Activated CD8-positive, alpha-beta memory T cell treated with anti-CD3 and anti-CD28 coated beads for 36 hours (primary cell): Measurements from ENCODE around the gene PCDH9. TPM values are rescaled to one million over a fixed set of nuclear protein-coding genes. Genes with fewer than 3 reads are reported as not detected.

Experiments used
- CTCF ChIA-PET: fragments of 350-600 bp; sonication (Branson Sonifier 250); formaldehyde crosslinking; loops from one replicate; lab custom pipeline; 2021; ENCODE audit warnings: antibody characterized with exemption; lab: Charles Lee
- POLR2A ChIA-PET: fragments of 350-600 bp; sonication (Branson Sonifier 250); formaldehyde crosslinking; loops from one replicate; lab custom pipeline; 2021; ENCODE audit warnings: antibody characterized with exemption; lab: Charles Lee
- total RNA-seq, 2 experiments: library from RNA; stranded (reverse); gene quantifications; one replicate each; pipeline ENCODE4 v1.2.3, GENCODE V29; 2021

PCDH9 gene
- total RNA-seq, 2 experiments from 2014 or later, result 0.13 to 0.17 TPM

GRCh38 chr13:66414066-66414800 is 815.9 kb downstream of the PCDH9 start:
- POLR2A ChIA-PET, result no interaction called here
- CTCF ChIA-PET, result no interaction called here

- ChIA-PET CTCF (no interaction called here), POLR2A (no interaction called here)
These were observed 819.8 kb downstream of the PCDH9 start for GRCh38 chr13:66410314-66410713.

GRCh38 chr13:66409542-66409941 is 820.6 kb downstream of the PCDH9 start:
- POLR2A ChIA-PET, result no interaction called here
- CTCF ChIA-PET, result no interaction called here

DNA sequence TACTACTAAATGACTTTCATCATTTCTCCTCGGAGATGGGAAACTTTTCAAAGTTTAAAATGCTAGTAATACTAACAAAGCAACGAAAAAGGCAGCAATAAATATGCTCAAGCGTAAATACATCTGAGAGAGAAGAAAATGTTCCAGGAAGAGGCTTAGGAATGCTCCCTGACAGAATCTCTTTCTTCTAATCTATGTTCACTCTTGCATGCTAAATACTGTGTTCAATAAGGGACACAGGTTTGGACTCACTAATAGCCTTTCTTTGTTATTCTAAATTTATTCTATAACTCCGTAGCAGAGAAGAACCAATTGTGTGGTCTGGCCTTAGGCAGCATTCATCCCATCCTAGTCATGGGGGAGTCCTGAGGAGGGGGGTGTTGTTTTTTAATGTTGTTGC is 823.0 kb downstream of the PCDH9 start:
- CTCF ChIA-PET, result interaction anchor here (0.6 kb wide), 1 partner anchor 1416 kb away, joined by 4 read pairs; no protein-coding TSS in a partner anchor
- POLR2A ChIA-PET, result no interaction called here

DNA sequence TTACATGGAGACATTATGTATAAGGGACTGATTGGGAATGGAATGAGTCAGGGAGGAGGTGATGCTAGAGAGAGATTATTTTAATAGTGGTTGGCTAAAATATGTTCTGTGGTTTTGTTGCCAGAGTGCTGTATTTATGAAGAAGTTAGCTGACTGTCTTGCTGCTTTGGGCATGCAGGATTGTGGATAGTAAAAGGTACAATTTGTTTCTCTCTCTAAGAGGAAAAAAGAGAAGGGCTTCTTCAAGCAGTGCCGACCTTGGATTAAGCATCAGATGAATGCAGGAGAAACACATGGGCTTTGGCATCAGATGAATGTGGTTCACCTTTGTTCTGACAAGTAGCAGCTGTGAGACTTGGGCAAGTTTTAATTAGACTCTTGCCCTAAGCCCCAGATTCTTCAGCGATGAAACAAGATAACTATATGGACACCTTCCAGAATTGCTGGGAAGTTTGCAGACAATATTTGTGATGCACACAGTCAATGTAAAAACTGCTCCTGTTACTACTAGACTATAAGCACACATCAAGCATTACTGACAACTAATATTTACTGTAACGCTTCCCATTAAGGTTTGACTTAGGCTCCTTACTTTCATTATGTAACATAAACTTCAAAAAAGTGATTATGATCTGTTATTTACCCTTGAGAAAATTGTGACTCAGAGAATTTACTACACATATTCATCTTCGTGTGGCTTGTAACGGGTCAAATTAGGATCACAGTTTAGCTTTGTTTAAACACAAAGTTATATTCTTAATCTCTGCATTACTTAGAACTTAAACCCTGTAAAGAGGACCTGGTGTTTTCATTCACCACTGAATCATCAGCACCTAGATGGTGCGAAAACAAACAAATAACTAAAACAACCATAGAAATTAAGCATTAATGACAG is 824.0 kb downstream of the PCDH9 start:
- CTCF ChIA-PET, result interaction anchor here (0.6 kb wide), 1 partner anchor 1417 kb away, joined by 4 read pairs; no protein-coding TSS in a partner anchor
- POLR2A ChIA-PET, result no interaction called here

DNA sequence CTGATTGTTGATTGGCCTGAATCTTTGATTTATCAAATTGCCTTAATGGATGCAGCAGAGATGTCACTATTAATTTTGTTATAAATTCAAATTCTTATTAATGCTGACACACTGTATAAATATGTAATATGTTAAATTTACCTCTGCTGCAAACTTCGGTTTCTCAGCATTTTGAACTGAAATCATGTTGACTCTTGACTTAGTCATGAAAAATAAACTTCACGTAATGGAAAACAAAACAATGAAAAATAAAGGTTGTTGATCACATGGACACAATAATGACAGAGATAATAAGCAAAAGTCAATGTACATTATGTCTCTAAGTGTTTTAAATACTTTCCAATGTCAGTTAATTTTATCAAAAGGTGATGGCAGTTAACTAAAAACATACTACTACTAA is 827.6 kb downstream of the PCDH9 start:
- CTCF ChIA-PET, result no interaction called here
- POLR2A ChIA-PET, result no interaction called here

GRCh38 chr13:66402066-66402465 is 828.1 kb downstream of the PCDH9 start:
- ChIA-PET CTCF (no interaction called here), POLR2A (no interaction called here)

- POLR2A ChIA-PET, result no interaction called here
- CTCF ChIA-PET, result no interaction called here
These were observed 829.8 kb downstream of the PCDH9 start for GRCh38 chr13:66400292-66400691.

- ChIA-PET POLR2A (no interaction called here), CTCF (no interaction called here)
These were observed 830.3 kb downstream of the PCDH9 start for GRCh38 chr13:66399873-66400272.

GRCh38 chr13:66397133-66397532 is 833.0 kb downstream of the PCDH9 start:
- POLR2A ChIA-PET, result no interaction called here
- CTCF ChIA-PET, result no interaction called here

- POLR2A ChIA-PET, result no interaction called here
- CTCF ChIA-PET, result no interaction called here
These were observed 838.8 kb downstream of the PCDH9 start for GRCh38 chr13:66391322-66391721.

DNA sequence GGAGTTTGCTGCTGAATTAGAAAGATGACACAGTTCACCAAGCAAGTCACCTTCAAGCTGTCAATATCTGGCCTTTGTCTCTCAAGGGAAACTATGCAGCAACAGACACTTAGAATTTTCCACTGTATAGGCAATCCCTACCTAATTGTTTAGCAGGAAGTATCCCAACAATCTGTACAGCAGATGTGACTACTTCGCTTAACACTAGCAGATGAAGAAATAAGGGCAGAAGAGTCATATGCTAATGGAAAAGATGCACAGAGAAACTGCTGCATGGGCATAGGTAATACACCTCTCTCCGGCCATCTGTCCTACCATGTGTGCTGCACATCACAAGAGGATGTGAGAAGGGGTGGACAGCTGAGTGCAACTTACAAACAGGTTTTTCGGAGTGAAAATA is 851.2 kb downstream of the PCDH9 start:
- POLR2A ChIA-PET, result no interaction called here
- CTCF ChIA-PET, result no interaction called here

DNA sequence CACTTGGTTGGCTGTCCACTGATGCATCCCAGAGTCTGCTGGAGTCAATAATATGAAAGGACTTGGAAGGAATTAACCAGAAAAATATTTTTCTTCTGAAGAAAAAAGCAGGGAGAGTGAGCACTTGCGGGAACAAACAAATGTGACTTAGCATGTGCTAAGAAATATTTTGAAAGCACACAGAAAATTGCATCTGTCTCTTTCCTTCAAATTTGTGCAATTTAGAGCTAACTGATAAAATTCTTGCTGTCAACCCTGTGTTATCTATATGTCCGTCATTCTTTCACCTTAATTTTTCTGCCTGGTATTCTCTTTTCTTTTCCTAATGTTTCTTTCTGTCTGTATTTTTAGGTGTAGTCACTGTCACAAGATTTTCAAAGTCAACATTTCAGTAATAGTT is 852.6 kb downstream of the PCDH9 start:
- ChIA-PET CTCF (no interaction called here), POLR2A (no interaction called here)

GRCh38 chr13:66375756-66376155 is 854.4 kb downstream of the PCDH9 start:
- POLR2A ChIA-PET, result no interaction called here
- CTCF ChIA-PET, result no interaction called here

DNA sequence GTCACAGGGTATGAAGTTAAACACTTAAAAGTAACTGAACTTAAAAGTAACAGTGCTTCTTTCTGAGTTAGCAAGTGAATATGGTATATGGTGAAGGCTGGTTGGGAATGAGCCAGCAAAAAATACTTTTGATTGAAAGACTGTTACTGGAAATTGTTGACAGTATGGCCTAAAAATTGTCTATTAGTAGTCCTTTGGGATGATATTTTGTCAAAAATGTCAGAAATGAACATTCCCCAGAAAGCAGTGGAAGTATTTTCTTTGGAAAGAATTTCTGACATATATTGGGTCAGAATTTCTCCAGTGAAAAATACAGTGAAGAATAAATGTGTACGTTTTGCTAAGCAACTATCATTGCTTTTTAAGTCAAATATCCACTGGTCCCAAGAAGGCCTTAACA is 860.5 kb downstream of the PCDH9 start:
- POLR2A ChIA-PET, result no interaction called here
- CTCF ChIA-PET, result no interaction called here

GRCh38 chr13:66367356-66367755 is 862.8 kb downstream of the PCDH9 start:
- ChIA-PET POLR2A (no interaction called here), CTCF (no interaction called here)

DNA sequence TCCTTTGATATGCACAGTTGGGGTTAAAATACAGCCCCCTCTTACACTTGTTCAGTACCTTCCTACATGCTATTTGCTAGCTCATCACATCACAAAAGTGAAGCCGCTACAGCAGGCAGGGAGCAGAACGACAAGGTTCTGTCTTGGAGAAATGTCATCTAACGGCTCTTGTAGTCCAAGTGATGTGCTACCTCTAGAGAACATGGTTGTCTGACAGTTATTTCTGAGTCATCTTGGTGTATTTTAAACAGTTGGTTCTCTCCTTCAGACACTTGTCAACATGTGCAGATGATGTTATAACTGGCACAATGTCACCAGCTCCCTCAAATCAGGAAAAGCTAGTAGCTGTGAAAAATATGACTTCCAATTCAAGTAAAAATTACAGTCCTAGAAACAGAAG is 865.0 kb downstream of the PCDH9 start:
- ChIA-PET CTCF (no interaction called here), POLR2A (no interaction called here)

GRCh38 chr13:66364346-66364745 is 865.8 kb downstream of the PCDH9 start:
- ChIA-PET POLR2A (no interaction called here), CTCF (no interaction called here)

DNA sequence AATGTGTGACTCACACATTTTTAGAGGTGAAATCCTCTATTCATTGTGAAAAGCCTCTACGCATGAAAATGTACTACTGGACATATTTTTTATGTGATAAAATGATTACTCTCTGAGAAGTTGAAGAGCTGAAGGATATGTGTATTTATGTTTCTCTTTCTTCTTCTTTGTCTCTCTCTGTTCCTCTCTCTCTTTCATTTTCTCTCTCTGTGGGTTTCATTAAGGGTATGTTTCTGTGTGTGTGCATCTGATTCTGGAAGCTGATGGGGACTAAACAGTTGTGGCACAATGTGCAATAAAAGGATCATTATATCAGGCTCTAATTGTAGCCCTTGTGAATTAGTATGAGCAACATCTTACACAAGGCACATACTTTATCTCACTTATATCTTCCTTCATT is 867.7 kb downstream of the PCDH9 start:
- POLR2A ChIA-PET, result no interaction called here
- CTCF ChIA-PET, result no interaction called here

- POLR2A ChIA-PET, result no interaction called here
- CTCF ChIA-PET, result no interaction called here
These were observed 870.1 kb downstream of the PCDH9 start for GRCh38 chr13:66359910-66360552.
